HG02623 (cell line): Measurements from ENCODE around the gene HCFC1R1.
"Not testable (repeated sequence)": the region's sequence is repeated elsewhere in the genome, so short reads cannot be mapped to it uniquely, and the experiment has no call there.

Experiments
- ATAC-seq: cut with Tn5 transposase; IDR thresholded peaks from one replicate; pipeline ENCODE4 v1.9.1; 2021; ENCODE audit warnings: moderate library complexity; ENCODE audit not compliant: unreplicated experiment

Gene HCFC1R1

DNA sequence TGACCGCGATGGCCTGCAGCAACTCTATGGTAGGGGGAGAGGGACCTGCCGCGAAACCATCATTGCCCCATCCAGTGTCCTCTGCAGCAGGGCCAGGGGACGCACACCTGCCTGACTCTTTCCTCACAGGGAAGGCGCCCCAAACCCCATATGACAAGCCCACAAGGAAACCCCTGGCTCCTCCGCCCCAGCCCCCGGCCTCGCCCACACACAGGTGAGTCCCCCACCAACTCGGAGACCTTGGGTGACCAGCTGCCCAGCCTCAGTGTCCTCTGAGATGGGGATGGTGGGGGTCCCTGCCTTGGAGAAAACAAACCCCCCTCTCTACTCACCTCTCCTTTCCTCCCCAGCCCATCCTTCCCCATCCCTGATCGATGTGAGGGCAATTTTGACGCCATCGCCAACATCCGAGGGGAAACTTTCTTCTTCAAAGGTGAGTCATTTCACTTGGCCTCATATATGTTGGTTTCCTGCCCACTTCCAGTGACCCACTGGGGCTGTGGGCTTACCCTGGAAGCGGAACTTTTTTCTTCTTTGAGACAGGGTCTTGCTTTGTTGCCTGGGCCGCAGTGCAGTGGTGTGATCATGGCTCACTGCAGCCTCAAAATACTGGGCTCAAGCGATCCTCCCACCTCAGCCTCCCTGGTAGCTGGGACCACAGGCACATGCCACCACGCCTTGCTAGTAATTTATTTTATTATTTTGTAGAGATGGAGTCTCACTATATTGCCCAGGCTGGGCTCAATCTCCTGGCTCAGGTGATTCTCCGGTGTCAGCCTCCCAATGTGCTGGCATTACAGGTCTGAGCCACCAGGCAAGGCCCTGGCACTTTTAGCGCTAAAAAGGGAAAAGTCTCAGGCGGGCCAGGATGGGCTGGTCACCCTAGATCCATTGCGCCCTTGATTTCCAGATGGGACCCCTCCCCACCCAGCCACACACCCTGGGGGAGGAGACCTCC lies 33.7 kb upstream of the HCFC1R1 start:
- no peak for ATAC-seq

DNA sequence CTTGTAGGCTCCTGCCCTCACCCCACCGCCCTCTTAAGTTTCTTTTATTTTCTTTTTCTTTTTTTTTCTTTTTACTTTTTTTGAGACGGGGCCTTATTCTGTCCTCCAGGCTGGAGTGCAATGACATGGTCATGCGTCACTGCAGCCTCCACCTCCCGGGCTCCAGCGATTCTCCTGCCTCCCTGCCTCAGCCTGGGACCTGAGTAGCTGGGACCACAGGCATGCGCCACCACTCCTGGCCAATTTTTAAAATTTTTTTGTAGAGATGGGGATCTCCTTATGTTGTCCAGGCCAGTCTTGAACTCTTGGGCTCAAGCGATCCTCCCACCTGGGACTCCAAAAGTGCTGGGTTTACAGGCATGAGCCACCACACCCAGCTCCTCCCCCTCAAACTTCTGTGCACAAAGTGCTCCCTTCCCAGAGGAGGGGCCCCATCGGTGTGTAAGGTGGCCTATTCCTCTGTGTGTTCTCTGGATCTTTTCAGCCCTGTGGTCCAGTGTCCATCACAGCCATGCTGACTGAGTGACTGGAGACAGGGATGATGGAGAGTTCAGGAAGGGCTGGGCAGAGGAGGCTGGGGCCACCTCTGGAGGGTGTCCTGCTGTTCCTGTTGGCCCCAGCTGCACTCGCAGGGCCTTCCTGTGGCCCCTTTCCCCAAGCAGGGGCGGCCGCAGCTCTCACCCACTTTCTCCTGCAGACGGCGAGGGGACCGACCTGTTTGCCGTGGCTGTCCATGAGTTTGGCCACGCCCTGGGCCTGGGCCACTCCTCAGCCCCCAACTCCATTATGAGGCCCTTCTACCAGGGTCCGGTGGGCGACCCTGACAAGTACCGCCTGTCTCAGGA lies 32.8 kb upstream of the HCFC1R1 start:
- no peak for ATAC-seq

DNA sequence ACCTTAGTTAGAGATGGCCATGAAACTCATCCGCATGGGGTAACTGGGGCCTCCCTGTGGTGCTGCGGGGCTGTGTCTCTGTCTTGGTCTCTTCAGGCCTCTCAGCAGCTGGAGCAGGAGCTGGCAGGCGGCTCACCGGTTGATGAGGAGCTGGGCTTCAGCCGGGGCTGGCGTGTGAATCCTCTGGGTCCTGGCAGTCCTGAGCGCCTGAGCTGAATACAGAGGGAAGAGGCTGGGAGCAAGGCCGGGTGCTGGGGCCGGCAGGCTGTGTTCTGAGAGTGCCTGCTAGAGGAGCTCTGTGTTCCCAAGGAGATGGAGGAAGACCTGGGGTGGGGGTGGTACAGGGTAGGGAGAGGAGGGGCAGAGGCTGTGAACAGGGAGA lies 32.0 kb upstream of the HCFC1R1 start:
- not testable (repeated sequence) for ATAC-seq

DNA sequence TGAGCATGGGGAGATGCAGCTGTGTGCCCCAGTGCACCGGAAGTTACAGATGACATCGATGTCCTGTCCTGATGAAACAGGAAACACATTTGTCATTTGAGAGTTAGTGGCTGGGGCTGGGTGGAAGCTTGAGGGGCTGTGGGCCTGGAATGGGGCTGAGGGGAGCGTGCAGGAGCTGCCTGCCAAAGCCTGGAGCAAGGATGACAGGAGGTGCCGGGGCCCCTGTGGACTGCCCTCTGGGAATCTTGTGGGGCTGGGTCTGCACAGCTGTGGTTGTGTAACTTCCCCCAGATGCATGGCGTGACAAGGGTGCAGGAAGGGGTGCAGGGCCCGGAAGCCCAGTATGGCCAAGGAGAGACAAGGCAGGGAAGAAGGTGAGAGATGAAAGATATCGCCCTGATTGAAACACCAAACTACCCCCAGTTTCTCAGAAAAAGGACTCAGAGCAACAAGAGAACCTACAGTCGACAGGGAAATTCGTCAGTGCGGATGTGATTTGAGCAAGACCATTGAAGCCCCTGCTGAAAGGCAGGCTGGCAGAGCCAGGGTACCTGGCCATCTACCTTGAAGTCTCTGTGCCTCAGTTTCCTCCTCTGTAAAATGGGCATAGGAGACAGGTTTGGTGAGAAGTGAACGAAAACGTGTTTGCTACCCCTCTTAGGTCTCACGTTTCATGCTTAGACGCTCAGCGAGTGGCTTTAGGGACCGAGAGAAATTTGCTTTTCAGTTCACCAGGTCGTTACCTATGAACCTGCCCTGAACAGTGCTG lies 31.4 kb upstream of the HCFC1R1 start:
- ATAC-seq, result no peak

DNA sequence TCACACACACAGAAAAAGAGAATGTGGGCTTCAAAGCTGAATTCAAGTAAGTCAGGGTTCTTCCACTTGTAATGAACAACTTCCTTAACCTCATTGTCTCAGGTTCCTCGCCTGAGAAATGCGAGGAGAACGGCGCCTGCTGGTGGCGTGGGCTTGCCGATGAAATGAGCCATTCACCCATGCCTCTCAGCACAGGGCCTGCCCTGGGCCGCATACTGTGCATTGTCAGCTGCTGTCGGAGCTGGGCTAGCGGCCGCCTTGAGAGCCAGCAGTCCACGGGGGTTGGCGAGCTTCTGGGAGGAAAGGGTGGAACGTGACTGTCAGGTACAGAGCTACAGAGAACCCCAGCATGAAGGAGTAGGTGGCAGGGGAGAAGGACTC lies 29.6 kb upstream of the HCFC1R1 start:
- ATAC-seq, result not testable (repeated sequence)

DNA sequence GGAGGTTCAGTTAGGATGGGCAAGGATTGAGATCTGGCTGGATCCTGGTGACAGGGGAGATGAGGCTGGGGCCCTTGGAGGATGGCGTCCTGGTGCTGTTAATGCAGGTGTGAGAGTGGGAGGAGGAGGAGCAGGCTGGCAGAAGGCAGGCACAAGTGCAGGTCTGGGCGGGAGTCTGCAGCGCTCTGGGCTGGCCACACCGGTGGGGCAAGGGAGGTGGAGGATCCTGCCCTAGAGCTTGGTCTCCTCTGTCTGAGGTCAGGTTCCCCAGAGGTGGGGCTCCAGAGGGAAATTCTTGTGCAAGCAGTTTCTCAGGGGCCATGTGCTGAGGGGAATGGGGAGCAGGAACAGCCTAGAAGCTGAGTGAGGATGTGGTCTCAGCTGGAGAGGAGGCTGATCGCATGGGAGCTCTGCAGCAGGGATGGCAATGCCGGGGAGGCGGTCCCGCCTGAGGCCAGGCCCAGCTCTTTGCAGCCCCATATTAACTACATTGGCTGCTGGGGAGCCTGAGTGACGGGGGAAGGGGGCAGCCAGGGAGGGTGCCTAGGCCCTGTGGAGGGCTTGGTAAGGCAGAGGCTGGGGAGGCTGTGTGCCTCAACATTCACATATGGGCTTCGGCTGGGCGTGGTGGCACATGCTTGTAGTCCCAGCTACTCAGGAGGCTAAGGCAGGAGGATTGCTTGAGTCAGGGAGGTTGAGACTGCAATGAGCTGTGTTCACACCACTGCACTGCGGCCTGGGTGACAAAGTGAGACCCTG lies 29.0 kb upstream of the HCFC1R1 start:
- ATAC-seq, result not testable (repeated sequence)

DNA sequence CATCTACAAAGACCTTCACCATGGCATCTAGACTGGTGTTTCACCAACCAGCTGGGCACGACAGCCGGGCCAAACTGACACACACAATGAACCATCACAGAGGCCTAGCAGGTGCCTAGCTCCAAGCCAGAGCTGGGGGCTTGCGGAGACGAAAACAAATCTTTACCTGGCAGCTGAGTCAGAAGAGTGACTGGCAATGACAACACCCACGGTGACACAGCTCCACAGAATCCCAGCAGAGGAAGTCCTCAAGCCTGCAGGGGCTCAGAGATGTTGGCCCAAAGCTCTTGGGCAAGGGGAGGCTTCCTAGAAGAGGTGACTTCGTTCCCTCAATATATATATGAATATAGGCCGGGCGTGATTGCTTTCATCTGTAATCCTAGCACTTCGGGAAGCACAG lies 27.8 kb upstream of the HCFC1R1 start:
- no peak for ATAC-seq

DNA sequence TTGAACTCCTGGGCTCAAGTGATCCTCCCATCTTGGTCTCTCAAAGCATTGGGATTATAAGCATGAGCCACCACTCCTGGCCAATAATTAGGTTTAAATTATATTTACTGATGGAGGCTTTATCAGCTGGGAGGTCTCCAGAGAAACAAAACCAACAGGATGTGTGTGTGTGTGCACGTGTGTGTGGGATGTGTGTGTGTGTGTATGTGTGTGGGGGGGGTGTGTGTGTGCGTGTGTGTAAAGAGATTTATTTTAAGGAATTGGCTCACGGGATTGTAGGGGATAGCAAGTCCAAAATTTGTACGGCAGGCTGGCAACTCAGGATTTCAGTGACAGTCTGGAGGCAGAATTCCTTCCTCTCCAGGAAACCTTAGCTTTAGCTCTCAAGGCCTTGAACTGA lies 27.3 kb upstream of the HCFC1R1 start:
- ATAC-seq, result no peak

DNA sequence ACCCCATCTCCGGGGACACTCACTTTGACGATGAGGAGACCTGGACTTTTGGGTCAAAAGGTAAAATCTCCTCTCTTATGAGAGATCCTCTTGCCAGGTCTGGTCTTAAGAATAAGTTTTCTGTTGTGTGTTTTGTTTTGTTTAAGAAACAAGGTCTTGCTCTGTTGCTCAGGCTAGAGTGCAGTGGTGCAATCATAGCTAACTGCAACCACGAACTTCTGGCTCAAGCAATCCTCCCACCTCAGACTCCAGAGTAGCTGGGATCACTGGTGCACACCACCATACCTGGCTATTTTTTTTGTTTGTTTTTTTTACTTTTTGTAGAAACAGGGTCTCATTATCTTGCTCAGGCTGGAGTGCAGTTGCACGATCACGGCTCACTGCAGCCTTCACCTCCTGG lies 26.7 kb upstream of the HCFC1R1 start:
- ATAC-seq, result no peak

DNA sequence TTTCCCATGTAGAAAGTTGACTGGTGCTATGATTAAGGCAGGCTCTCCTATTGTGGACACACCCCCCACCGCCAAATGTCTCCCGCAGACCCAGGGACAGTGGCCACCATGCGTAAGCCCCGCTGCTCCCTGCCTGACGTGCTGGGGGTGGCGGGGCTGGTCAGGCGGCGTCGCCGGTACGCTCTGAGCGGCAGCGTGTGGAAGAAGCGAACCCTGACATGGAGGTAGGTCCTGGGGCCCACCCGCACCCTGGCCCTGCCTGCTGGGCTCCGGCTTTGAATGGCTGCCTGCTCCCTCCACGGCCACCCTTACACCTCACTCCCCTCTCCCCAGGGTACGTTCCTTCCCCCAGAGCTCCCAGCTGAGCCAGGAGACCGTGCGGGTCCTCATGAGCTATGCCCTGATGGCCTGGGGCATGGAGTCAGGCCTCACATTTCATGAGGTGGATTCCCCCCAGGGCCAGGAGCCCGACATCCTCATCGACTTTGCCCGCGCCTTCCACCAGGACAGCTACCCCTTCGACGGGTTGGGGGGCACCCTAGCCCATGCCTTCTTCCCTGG lies 26.3 kb upstream of the HCFC1R1 start:
- ATAC-seq, result no peak

DNA sequence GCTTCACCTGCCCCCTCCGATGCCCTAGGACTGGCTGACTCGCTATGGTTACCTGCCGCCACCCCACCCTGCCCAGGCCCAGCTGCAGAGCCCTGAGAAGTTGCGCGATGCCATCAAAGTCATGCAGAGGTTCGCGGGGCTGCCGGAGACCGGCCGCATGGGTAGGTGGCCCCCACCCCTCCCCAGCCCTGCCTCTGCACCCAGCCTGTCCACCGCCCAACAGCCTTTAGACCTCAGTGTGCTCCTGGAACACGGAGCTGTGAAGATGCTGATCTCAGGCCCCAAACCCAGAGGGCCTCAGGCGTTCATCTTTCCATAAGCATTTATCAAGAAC lies 23.6 kb upstream of the HCFC1R1 start:
- no peak for ATAC-seq

DNA sequence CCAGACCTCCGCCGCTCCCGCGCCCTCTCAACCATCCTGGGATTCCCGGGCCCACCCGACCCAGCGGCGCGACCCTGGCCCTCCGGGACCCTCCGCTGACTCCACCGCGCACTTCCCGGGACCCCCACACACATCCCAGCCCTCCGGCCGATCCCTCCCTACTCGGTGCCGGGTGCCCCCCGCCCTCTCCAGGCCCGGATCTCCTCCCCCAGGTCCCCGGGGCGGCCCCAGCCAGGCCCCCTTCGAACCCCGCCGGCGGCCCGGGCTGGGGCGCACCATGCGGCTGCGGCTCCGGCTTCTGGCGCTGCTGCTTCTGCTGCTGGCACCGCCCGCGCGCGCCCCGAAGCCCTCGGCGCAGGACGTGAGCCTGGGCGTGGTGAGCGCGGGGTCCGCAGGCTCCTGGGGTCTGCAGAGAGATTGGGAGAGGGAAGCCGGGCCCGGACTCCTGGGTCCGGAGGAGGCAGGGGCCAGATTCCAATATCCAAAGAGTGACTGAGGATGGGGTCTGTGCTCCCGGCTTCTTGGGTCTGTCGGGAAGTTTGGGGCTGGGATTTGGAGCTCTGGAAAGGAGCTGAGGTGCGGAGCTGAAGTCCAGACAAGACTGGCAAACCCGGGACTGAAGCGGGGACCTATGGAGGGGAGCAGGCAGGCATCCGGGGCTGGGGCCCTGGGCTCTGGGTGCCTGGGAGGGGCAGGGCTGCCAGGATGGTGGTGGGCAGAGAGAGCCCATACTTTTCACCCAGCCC lies 23.1 kb upstream of the HCFC1R1 start:
- no peak for ATAC-seq

DNA sequence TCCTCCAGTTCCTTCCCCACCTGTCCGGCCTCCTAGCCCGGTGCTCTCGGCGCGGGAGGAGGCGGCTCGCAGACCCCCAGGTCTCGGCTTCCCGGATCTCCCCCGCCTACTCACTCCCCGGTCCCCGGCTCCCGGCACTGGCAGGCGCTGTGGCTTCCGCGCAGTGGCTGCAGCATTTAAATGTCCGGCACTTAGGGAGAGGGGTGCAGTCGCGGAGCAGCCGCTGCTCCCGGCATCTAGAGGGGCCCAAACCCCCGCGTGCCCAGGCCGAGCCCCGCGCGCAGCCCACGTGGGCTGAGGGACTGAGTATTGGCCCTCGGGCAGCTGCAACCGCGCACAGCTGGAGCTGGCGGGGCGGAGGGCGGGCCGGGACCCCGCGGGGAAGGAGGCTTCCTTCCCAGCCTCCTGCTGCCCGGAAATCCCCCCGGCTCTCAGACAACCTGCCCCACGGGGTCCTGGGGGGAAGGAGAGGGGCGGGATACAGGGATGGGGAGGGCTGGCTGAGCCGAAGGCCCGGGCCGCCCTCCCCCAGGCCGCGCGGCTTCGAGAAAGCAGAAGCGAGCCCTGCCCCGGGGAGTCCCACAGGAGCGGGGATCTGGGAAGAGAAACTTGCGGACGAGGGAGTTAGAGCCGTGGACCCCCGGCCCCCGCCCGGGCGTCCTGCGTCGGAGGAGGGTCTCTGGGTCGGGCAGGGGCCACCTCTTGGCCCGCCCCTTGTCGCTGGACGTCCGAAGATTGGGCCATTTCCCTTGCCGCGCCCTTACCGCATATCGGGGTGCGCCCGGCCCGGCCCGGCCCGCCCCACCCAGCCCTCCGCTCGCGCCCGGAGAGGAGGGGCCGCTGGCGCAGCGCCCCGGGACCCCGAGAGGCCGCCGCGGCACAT lies 22.3 kb upstream of the HCFC1R1 start, which contains the start of gene MMP25:
MMP25 (plus strand) TSS at position 804 of the 883 bp plus-strand sequence. CDS start 357 bp downstream, outside the sequence.
- ATAC-seq, result no peak

DNA sequence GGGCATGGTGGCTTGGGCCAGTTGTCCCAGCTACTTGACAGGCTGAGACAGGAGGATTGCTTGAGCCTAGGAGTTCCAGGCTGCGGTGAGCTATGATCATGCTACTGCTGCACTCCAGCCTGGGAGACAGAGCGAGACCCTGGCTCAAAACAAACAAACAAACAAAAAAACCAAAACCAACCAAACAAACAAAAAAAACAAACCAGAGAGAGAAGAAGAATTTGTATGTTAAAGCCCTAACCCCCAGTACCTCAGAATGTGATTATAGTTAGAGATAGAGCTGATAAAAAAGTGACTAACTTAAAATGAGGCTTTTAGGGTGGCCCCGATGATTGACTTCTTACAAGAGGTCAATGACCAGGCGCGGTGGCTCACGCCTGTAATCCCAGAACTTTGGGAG lies 21.0 kb upstream of the HCFC1R1 start:
- no peak for ATAC-seq

DNA sequence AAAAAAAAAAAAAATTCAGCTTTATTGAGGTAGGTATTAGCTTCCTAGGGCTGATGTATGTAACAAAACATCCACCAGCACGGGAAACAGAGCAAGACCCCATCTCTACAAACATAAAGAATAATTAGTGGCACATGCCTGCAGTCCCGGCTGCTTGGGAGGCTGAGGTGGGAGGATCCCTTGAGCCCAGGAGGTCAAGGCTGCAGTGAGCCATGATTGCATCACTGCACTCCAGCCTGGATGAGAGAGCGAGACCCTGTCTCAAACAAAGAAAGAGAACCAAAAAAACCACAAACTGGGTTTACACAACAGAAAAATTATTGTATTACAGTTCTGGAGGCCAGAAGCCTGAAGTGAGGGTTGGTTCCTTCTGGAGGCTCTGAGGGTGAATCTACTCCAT lies 18.6 kb upstream of the HCFC1R1 start:
- no peak for ATAC-seq

DNA sequence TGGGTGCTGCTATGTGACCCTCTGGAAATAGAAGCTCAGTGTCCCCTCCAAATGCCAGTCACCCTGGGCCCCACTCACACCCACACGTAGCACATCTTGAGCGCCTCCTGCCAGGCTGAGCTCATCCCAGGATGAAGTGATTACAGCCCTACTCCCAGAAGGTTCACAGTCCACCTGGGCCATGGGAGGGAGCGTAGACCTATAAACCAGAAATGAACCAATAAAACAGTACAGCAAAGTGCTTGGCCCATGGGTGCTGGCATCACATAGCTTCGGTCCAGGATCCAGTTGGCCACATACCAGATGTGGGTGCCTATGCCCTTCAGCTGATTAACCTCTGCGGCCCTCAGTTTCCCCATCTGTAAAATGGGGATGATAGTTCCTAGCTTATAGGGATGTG lies 15.2 kb upstream of the HCFC1R1 start:
- no peak for ATAC-seq

DNA sequence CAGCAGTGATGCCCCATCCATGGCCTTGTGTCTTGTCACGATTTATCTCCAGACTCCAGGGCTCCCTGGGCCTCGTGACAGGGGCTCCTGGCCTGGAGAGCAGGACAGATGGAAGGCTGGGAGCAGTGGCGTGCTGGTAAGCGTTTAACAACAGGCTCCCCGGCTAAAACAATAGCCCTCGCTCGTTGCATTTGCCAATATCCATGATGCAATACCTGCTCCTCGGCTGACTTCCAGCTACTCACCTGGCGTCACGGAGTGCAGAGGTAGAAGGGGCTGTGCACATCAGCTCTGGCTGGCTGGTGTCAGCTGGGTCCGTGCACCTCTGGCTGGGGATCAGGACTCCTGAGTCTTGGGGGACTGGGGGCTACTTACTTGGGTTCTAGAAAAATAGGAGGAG lies 14.5 kb upstream of the HCFC1R1 start:
- ATAC-seq, result no peak

DNA sequence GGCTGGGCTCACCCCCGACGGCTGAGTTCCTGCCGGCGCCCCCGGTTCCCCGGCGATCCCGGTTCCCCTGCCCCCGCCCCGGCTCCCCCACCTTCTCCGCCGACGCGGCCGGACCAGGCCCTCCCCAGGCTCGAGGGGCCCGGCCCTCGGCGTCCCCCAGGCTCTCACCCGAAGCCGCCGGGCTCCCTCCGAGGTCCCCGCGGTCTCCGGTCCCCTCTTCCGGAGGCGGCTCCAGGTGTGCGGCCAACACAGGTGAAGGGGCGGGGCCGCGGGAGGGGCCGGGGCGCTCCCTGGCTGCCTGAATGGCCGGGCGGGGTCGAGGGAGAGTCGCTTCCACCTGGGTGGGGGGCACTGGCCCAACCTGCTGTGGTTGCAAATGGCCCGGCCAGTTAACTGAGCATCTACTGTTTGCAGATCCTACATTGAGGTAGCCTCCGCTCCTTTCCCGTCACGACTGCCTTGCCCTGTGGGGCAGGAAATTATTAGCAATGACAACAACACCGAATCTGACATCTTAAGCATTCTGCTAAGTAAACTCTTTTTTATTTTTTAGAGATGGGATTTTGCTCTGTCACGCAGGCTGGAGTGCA lies 13.1 kb upstream of the HCFC1R1 start, which contains the start of gene BICDL2:
BICDL2 (minus strand) TSS at position 219 of the 590 bp plus-strand sequence. CDS start 1,448 bp downstream, outside the sequence.
- no peak for ATAC-seq
